ENCODE measurements around the gene BACH2. TPM values are rescaled to one million over a fixed set of nuclear protein-coding genes. Genes with fewer than 3 reads are reported as not detected.

BACH2 gene
- total RNA-seq, 1 donor from 2014 or later: 1.5 TPM

GRCh38 chr6:90278129-90278528, 18.5 kb downstream of the BACH2 start:
- DNase-seq (ENCODE audit: low read depth in 2 of 2): no peak

GRCh38 chr6:90277302-90278011, 19.2 kb downstream of the BACH2 start:
- DNase-seq (ENCODE audit: low read depth in 2 of 2): no peak

- no peak for DNase-seq (ENCODE audit: low read depth in 2 of 2)
Measured at GRCh38 chr6:90274451-90275030, 22.1 kb downstream of the BACH2 start.

- no peak for DNase-seq (ENCODE audit: low read depth in 2 of 2)
Measured at GRCh38 chr6:90273863-90274262, 22.8 kb downstream of the BACH2 start.

- DNase-seq (ENCODE audit: low read depth in 2 of 2): no peak
Measured at GRCh38 chr6:90272895-90273294, 23.7 kb downstream of the BACH2 start.

- no peak for DNase-seq (ENCODE audit: low read depth in 2 of 2)
Measured at GRCh38 chr6:90271831-90272230, 24.8 kb downstream of the BACH2 start.

GRCh38 chr6:90269334-90269733, 27.3 kb downstream of the BACH2 start:
- no peak for DNase-seq (ENCODE audit: low read depth in 2 of 2)

- no peak for DNase-seq (ENCODE audit: low read depth in 2 of 2)
Measured at GRCh38 chr6:90268178-90268577, 28.5 kb downstream of the BACH2 start.

GRCh38 chr6:90266905-90267621, 29.6 kb downstream of the BACH2 start:
- no peak for DNase-seq (ENCODE audit: low read depth in 2 of 2)

GRCh38 chr6:90264561-90264960, 32.1 kb downstream of the BACH2 start:
- no peak for DNase-seq (ENCODE audit: low read depth in 2 of 2)

- no peak for DNase-seq (ENCODE audit: low read depth in 2 of 2)
Measured at GRCh38 chr6:90263633-90264032, 33.0 kb downstream of the BACH2 start.

- no peak for DNase-seq (ENCODE audit: low read depth in 2 of 2)
Measured at GRCh38 chr6:90261801-90262200, 34.8 kb downstream of the BACH2 start.

- DNase-seq (ENCODE audit: low read depth in 2 of 2): no peak
Measured at GRCh38 chr6:90257486-90257738, 39.2 kb downstream of the BACH2 start.

GRCh38 chr6:90256698-90257485, 39.8 kb downstream of the BACH2 start:
- DNase-seq (ENCODE audit: low read depth in 2 of 2): peak in 1 of 2 donors; percentile 71

- no peak for DNase-seq (ENCODE audit: low read depth in 2 of 2)
Measured at GRCh38 chr6:90253631-90254030, 43.0 kb downstream of the BACH2 start.

GRCh38 chr6:90251295-90251992, 45.2 kb downstream of the BACH2 start:
- DNase-seq (ENCODE audit: low read depth in 2 of 2): no peak

GRCh38 chr6:90250405-90250804, 46.2 kb downstream of the BACH2 start:
- no peak for DNase-seq (ENCODE audit: low read depth in 2 of 2)

GRCh38 chr6:90249458-90249857, 47.2 kb downstream of the BACH2 start:
- DNase-seq (ENCODE audit: low read depth in 2 of 2): no peak

- DNase-seq (ENCODE audit: low read depth in 2 of 2): no peak
Measured at GRCh38 chr6:90249034-90249433, 47.6 kb downstream of the BACH2 start.

- DNase-seq (ENCODE audit: low read depth in 2 of 2): no peak
Measured at GRCh38 chr6:90247262-90247661, 49.4 kb downstream of the BACH2 start.

GRCh38 chr6:90241229-90241880, 55.3 kb downstream of the BACH2 start:
- peak in 1 of 2 donors; percentile 17 for DNase-seq (ENCODE audit: low read depth in 2 of 2)
